Right lobe of liver (tissue), 6 donors: ENCODE measurements around the gene C2CD4C. TPM values are rescaled to one million over a fixed set of nuclear protein-coding genes. Genes with fewer than 3 reads are reported as not detected.

Experiments
- ATAC-seq, 4 donors: fragments of 200-7000 bp; cut with Tn5 transposase; one replicate each; pipeline ENCODE4 v1.9.1; 2020; ENCODE audit warnings: mild to moderate bottlenecking in 4 of 4, moderate library complexity in 4 of 4
- DNase-seq, 3 donors: peaks; one replicate each; pipeline ENCODE4 v3.0.0-alpha.2; 2020
- H3K27ac ChIP-seq, 3 donors: fragments of 200-600 bp; one replicate each; pipeline ENCODE4 v1.8.0; 2022
- H3K27me3 ChIP-seq, 2 donors: fragments of 200-600 bp; one replicate each; pipeline ENCODE4 v1.8.0; 2022
- H3K36me3 ChIP-seq, 4 donors: fragments of 200-600 bp; sonication (generic) in 1 of 4; one replicate each; pipeline versions ENCODE4 v1.5.1 to v1.8.0; 2017 to 2022; ENCODE audit warnings: control low read depth in 1 of 4
- H3K4me1 ChIP-seq, 4 donors: fragments of 200-600 bp; sonication (generic) in 1 of 4; one replicate each; pipeline versions ENCODE4 v1.5.1 to v1.8.0; 2017 to 2022; ENCODE audit warnings: control low read depth in 1 of 4
- H3K4me3 ChIP-seq, 3 donors: fragments of 200-600 bp; one replicate each; pipeline ENCODE4 v1.8.0; 2022
- H3K9me3 ChIP-seq, 4 donors: fragments of 200-600 bp; sonication (generic) in 1 of 4; one replicate each; pipeline versions ENCODE4 v1.5.1 to v1.8.0; 2017 to 2022; ENCODE audit warnings: control low read depth in 1 of 4
- POLR2A ChIP-seq: fragments of 450-650 bp; IDR thresholded peaks from one replicate; pipeline ENCODE4 v1.6.1; 2017; ENCODE audit warnings: antibody characterized with exemption, mild to moderate bottlenecking
- WGBS: methylation state at CpG from one replicate; pipeline ENCODE4 v1.1.6; 2018; ENCODE audit warnings: low coverage, low lambda C conversion rate; ENCODE audit not compliant: insufficient coverage; ENCODE audit errors: missing lambda C conversion rate; 5-methylcytosine and 5-hydroxymethylcytosine counted together
- intact Hi-C, 2 donors: fragments of 100-400 bp; cut with DNase I; formaldehyde crosslinking; loops; one replicate each; pipeline versions ENCODE4 v1.11.2 to v1.14.1; 2022
- total RNA-seq, 6 experiments: library from RNA; depleted of rRNA in 2 of 6; stranded (reverse); fragments of >200 nt in 2 of 6; fragmentation: NEBNext Ultra II Directional in 3 of 6; extraction: Animal tissue kit (Norgen Biotek cat#: 25700) in 3 of 6; gene quantifications; one replicate each; pipeline versions ENCODE4 v1.1.0 to v1.2.4, GENCODE V29; 2016 to 2023
- TF ChIP-seq, protein P1 (sequence below), 4 donors: fragments of 200-600 bp in 3 of 4; fragments of 450-650 bp in 1 of 4; IDR thresholded peaks; one replicate each; pipeline versions ENCODE4 v1.5.1 to v1.8.0; 2016 to 2022; ENCODE audit warnings: antibody characterized with exemption in 4 of 4, mild to moderate bottlenecking in 2 of 4
- donor health status: DM: no; HTN: yes; CAD: no.
- donor health status: DM: no; HTN: no; CAD: no.
- donor health status: DM: no; HTN: no; CAD: no.
- donor health status: DM: no; HTN: yes; CAD: no.
- donor health status: DM: no; HTN: yes; CAD: no.

The C2CD4C gene
- total RNA-seq, 6 experiments from 2014 or later: 0.12 to 2.0 (median 0.44) TPM

GRCh38 chr19:449916-450315 lies 41.0 kb upstream of the C2CD4C start:
- TF ChIP-seq, protein P1, sequence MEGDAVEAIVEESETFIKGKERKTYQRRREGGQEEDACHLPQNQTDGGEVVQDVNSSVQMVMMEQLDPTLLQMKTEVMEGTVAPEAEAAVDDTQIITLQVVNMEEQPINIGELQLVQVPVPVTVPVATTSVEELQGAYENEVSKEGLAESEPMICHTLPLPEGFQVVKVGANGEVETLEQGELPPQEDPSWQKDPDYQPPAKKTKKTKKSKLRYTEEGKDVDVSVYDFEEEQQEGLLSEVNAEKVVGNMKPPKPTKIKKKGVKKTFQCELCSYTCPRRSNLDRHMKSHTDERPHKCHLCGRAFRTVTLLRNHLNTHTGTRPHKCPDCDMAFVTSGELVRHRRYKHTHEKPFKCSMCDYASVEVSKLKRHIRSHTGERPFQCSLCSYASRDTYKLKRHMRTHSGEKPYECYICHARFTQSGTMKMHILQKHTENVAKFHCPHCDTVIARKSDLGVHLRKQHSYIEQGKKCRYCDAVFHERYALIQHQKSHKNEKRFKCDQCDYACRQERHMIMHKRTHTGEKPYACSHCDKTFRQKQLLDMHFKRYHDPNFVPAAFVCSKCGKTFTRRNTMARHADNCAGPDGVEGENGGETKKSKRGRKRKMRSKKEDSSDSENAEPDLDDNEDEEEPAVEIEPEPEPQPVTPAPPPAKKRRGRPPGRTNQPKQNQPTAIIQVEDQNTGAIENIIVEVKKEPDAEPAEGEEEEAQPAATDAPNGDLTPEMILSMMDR (IDR thresholded peaks at IDR 0.05): no peak
- no peak for TF ChIP-seq POLR2A
- WGBS: 67% methylated on average over 1 of the region's 20 CpGs
- no peak overlapping the region for H3K4me3 ChIP-seq
- intact Hi-C loops: no loop called here
- ATAC-seq: no peak
- no peaks in the 10 kb centered on the region for H3K27me3 ChIP-seq
- no peak overlapping the region for H3K27ac ChIP-seq
- no peaks in the 10 kb centered on the region for H3K9me3 ChIP-seq
- DNase-seq: no peak
- no peaks in the 10 kb centered on the region for H3K4me1 ChIP-seq
- H3K36me3 ChIP-seq: peaks cover 0 to 2% (median 0%) of the 10 kb centered on the region in 4 donors

DNA sequence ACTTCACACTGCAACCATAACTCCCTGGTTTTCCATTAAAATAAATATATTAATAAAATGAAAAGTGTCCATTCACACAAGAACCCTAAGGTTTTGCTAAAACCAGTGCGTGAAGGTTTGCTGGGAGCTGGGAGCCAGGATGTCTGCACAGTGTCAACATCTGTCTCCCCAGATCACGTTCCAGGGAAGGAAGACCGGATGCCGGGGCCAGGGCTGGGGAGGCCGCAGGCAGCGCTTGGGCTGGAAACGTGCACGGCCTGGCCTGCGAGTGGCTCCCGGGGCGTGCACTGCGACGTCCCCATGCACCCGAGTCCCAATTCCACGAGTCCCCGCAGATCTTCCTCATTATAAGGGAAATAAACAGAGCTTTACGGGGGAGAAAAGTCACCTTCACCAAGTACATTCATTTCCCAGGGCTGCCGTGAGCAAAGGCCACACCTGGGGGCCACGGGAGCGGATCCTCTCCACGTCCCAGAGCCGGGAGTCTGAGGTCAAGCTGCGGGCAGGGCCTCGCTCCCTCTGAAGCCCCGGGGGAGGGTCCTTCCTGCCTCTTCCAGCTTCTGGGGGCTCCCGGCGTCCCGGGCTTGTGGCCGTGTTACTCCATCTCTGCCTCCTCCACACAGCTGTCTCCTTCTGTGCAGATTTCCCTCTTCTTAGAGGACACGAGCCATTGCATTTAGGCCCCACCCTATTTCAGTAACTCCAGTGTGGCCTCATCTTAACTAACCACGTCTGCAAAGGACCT lies 39.0 kb upstream of the C2CD4C start:
- no peak for DNase-seq
- intact Hi-C loops: no loop called here
- peak overlapping the region in 1 of 3 donors; percentile 40 for H3K27ac ChIP-seq
- peaks cover 0 to 2% (median 0%) of the 10 kb centered on the region in 4 donors for H3K36me3 ChIP-seq
- ATAC-seq: peak; percentile 60 to 75 (median 68)
- no peak overlapping the region for H3K4me3 ChIP-seq
- WGBS: 62% methylated on average over 14 of the region's 31 CpGs
- TF ChIP-seq, protein P1 (IDR thresholded peaks at IDR 0.05): no peak
- H3K9me3 ChIP-seq: no peaks in the 10 kb centered on the region
- no peaks in the 10 kb centered on the region for H3K27me3 ChIP-seq
- H3K4me1 ChIP-seq: no peaks in the 10 kb centered on the region

DNA sequence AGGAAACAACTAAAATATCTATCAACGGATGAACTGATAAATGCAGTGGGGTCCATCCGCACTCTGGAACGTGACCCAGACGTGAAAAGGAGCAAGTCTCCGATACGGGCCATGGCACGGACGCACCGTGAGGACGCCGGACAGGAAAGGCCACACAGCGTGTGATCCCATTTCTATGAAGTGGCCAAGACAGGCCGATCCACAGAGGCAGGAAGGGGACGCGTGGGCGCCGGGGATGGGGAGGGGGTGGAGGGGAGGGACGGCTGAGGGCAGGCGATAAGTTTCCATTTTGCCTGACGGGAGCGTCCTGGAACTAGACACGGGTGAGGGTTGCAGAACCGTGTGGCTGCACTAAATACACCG lies 38.1 kb upstream of the C2CD4C start:
- ATAC-seq (peak; percentile 69 to 82 (median 77)), DNase-seq (peak in 1 of 3 donors; percentile 62)
- no peak overlapping the region for H3K27ac ChIP-seq
- H3K4me3 ChIP-seq: no peak overlapping the region
- H3K9me3 ChIP-seq: no peaks in the 10 kb centered on the region
- no peaks in the 10 kb centered on the region for H3K27me3 ChIP-seq
- intact Hi-C loops: no loop called here
- WGBS: 79% methylated on average over 24 of the region's 24 CpGs
- H3K4me1 ChIP-seq: no peaks in the 10 kb centered on the region
- H3K36me3 ChIP-seq: peaks cover 0 to 2% (median 0%) of the 10 kb centered on the region in 4 donors
- TF ChIP-seq, protein P1 (IDR thresholded peaks at IDR 0.05): no peak
- TF ChIP-seq POLR2A: no peak

DNA sequence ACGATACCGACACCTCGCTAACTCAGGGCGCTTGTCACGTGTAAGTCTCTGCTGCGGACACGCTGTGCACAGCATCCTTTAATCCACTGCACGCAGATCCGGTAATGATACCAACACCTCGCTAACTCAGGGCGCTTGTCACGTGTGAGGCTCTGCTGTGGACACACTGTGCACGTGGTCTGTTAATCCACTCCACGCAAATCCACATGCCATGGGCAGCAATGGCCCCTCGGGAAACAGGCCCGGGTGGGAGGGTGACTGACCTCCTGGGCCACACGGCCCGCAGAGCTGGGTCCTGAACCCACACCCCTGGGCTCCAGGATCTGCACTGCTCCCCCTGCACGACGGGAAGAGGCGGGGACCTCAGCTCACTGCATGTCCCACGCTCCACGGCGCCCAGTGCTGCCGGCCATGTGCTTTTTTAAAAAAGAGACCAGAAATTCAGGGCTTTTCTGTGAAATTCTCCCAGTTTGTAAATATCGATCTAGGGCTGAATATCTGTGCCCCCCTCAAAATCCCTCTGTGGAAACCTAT lies 35.8 kb upstream of the C2CD4C start:
- TF ChIP-seq, protein P1 (IDR thresholded peaks at IDR 0.05): no peak
- no peak for TF ChIP-seq POLR2A
- intact Hi-C loops: no loop called here
- H3K36me3 ChIP-seq: peaks cover 0 to 2% (median 0%) of the 10 kb centered on the region in 4 donors
- H3K9me3 ChIP-seq: no peaks in the 10 kb centered on the region
- 96% methylated on average over 4 of the region's 26 CpGs for WGBS
- H3K27me3 ChIP-seq: no peaks in the 10 kb centered on the region
- no peaks in the 10 kb centered on the region for H3K4me1 ChIP-seq
- no peak overlapping the region for H3K27ac ChIP-seq
- DNase-seq (no peak), ATAC-seq (no peak)
- H3K4me3 ChIP-seq: no peak overlapping the region
